Neutrophil (primary cell): ENCODE results near the gene AKR1B15.

Source experiments
- H3K27ac ChIP-seq: fragments of 200-600 bp; sonication (generic); 2 replicates; pipeline ENCODE4 v1.5.1; 2016; ENCODE audit warnings: mild to moderate bottlenecking, moderate library complexity
- H3K27me3 ChIP-seq: fragments of 200-600 bp; sonication (generic); 2 replicates; pipeline ENCODE4 v1.6.0; 2016; ENCODE audit warnings: mild to moderate bottlenecking
- H3K36me3 ChIP-seq: fragments of 200-600 bp; sonication (generic); 2 replicates; pipeline ENCODE4 v1.5.1; 2017
- H3K4me1 ChIP-seq, 2 experiments: fragments of 200-600 bp in 1 of 2; sonication (generic) in 1 of 2; 1 replicate in 1 of 2; 2 replicates in 1 of 2; pipeline versions ENCODE4 v1.5.1 to v1.6.1; 2013 to 2016; ENCODE audit warnings: low read depth in 1 of 2, low read length in 1 of 2, mild to moderate bottlenecking in 1 of 2, moderate library complexity in 1 of 2; ENCODE audit not compliant: control insufficient read depth in 1 of 2, insufficient read depth in 1 of 2
- H3K4me3 ChIP-seq, 2 experiments: fragments of 200-600 bp in 1 of 2; sonication (generic) in 1 of 2; 1 replicate in 1 of 2; 2 replicates in 1 of 2; pipeline ENCODE4 v1.5.1; 2013 to 2016; ENCODE audit warnings: low read depth in 1 of 2, low read length in 1 of 2, mild to moderate bottlenecking in 1 of 2, moderate library complexity in 1 of 2
- H3K9me3 ChIP-seq: fragments of 200-600 bp; sonication (generic); 2 replicates; pipeline ENCODE4 v1.5.1; 2016
- TF ChIP-seq, protein P1 (sequence below): fragments of 200-600 bp; sonication (generic); IDR thresholded peaks from 2 replicates; pipeline ENCODE4 v1.5.1; 2016; ENCODE audit warnings: antibody characterized with exemption

Gene AKR1B15

DNA sequence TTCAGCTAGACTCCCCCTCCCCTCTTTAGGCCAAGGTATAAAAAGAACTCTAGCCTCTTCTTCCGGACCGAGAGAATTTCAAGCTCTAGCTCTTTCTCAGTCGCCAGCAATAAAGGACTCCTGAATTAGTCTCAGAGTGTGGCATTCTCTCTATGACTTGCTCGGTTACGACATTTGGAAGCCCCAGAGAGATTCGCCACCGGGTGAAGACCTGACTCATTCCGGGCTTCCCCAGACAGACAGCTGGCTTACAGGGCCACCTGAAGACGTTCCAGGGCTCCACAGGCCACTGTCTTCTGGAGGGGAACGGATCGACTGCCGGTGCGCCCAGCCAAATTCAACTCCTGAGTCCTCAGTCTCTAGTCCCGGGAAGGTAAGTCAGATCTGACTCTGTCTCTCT is at the start of gene AKR1B15:
Gene AKR1B15 (plus strand): TSS at position 234 of the 400 bp plus-strand sequence. CDS start 15,510 bp downstream, outside the sequence.
- Histone ChIP-seq H3K27ac (no peak within 1 kb of the TSS), H3K4me3 (no peak within 1 kb of the TSS), H3K4me1 (no peaks in the 10 kb centered on the region), H3K9me3 (no peaks in the 10 kb centered on the region), H3K36me3 (no peaks in the 10 kb centered on the region), H3K27me3 (peaks cover 14% of the 10 kb centered on the region)
- TF ChIP-seq, protein P1, sequence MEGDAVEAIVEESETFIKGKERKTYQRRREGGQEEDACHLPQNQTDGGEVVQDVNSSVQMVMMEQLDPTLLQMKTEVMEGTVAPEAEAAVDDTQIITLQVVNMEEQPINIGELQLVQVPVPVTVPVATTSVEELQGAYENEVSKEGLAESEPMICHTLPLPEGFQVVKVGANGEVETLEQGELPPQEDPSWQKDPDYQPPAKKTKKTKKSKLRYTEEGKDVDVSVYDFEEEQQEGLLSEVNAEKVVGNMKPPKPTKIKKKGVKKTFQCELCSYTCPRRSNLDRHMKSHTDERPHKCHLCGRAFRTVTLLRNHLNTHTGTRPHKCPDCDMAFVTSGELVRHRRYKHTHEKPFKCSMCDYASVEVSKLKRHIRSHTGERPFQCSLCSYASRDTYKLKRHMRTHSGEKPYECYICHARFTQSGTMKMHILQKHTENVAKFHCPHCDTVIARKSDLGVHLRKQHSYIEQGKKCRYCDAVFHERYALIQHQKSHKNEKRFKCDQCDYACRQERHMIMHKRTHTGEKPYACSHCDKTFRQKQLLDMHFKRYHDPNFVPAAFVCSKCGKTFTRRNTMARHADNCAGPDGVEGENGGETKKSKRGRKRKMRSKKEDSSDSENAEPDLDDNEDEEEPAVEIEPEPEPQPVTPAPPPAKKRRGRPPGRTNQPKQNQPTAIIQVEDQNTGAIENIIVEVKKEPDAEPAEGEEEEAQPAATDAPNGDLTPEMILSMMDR: no peak

DNA sequence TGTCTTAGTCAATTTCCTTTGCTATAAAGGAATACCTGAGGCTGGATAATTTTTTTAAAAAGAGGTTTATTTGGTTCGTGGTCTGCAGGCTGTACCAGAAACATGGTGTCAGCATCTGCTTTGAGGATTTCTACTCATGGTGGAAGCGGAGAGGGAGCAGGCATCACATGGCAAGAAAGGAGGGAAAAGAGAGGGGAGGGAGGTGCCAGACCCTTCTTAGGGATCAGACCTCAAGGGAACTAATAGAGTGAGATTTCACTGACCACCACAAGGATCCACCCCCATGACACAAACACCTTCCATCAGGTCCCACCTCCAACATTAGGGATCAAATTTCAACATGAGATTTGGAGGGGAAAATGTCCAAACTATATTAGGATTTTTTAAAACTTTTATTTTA is 48.5 kb upstream of the AKR1B15 start:
- no peak overlapping the region for H3K4me3 ChIP-seq
- TF ChIP-seq, protein P1: no peak
- H3K36me3 ChIP-seq: no peaks in the 10 kb centered on the region
- no peak overlapping the region for H3K27ac ChIP-seq
- H3K4me1 ChIP-seq: no peaks in the 10 kb centered on the region
- H3K27me3 ChIP-seq: peaks cover 4% of the 10 kb centered on the region
- no peaks in the 10 kb centered on the region for H3K9me3 ChIP-seq

- Histone ChIP-seq H3K36me3 (no peaks in the 10 kb centered on the region), H3K4me1 (no peaks in the 10 kb centered on the region)
- TF ChIP-seq, protein P1: no peak
Observed at GRCh38 chr7:134500982-134501381, 47.9 kb upstream of the AKR1B15 start.

GRCh38 chr7:134502463-134503371 is 46.2 kb upstream of the AKR1B15 start:
- no peaks in the 10 kb centered on the region for H3K9me3 ChIP-seq
- TF ChIP-seq, protein P1: no peak
- H3K27me3 ChIP-seq: peaks cover 4% of the 10 kb centered on the region
- no peaks in the 10 kb centered on the region for H3K36me3 ChIP-seq
- H3K4me3 ChIP-seq: no peak overlapping the region
- no peaks in the 10 kb centered on the region for H3K4me1 ChIP-seq
- no peak overlapping the region for H3K27ac ChIP-seq

More at GRCh38 chr7:134500982-134501381, 47.9 kb upstream of the AKR1B15 start:
- Histone ChIP-seq H3K27me3 (peaks cover 4% of the 10 kb centered on the region), H3K4me3 (no peak overlapping the region), H3K9me3 (no peaks in the 10 kb centered on the region), H3K27ac (no peak overlapping the region)

DNA sequence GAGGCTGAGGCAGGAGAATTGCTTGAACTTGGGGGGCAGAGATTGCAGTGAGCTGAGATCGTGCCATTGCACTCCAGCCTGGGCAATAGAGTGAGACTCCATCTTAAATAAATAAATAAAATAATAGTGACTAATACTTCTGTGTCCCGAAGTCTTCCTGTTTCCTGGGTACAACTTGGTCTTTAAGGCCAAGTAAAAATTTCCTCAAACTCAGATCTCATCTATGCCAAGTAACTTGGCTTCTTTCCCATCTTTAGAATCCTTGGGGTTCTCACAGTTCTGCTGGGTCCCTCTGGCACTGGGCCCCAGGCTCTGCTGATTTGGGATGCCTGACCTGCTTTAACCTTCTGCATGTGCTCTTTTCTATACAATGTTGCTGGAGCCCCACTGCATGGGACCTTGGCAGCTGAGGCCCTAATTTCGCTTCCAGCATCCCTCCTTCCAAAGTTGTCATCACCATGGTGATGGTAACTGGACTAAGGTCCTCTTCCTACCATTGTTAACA is 44.2 kb upstream of the AKR1B15 start:
- Histone ChIP-seq H3K27me3 (no peaks in the 10 kb centered on the region), H3K36me3 (no peaks in the 10 kb centered on the region), H3K4me3 (no peak overlapping the region), H3K9me3 (no peaks in the 10 kb centered on the region), H3K27ac (no peak overlapping the region), H3K4me1 (no peaks in the 10 kb centered on the region)
- TF ChIP-seq, protein P1: no peak
